D721Med (cell line): ENCODE measurements around the gene LIAS.

ENCODE experiments used
- DNase-seq: peaks from one replicate; pipeline ENCODE4 v3.0.0; 2011; ENCODE audit warnings: low spot score; ENCODE audit not compliant: insufficient read length
- FAIRE-seq: peaks from 2 replicates; lab custom pipeline; 2011; peaks lifted over from hg19 to GRCh38; lab: Jason Lieb, UNC
- CTCF ChIP-seq: IDR thresholded peaks from 2 replicates; pipeline ENCODE4 v1.5.1; 2012; ENCODE audit warnings: mild to moderate bottlenecking, control low read depth; ENCODE audit not compliant: insufficient read depth; ENCODE audit errors: missing control alignments

LIAS gene

GRCh38 chr4:39446483-39446841, 12.4 kb upstream of the LIAS start:
- FAIRE-seq (no peak), DNase-seq (no peak)
- TF ChIP-seq CTCF = no peak

- DNase-seq (no peak), FAIRE-seq (no peak)
- no peak for TF ChIP-seq CTCF
Observed at GRCh38 chr4:39446842-39447573, 11.8 kb upstream of the LIAS start.

GRCh38 chr4:39450618-39451017, 8.2 kb upstream of the LIAS start:
- FAIRE-seq (no peak), DNase-seq (no peak)
- no peak for TF ChIP-seq CTCF

- no peak for TF ChIP-seq CTCF
- DNase-seq = no peak
- no peak for FAIRE-seq
Observed at GRCh38 chr4:39451423-39452023, 7.3 kb upstream of the LIAS start.

GRCh38 chr4:39452153-39452859, 6.5 kb upstream of the LIAS start:
- no peak for TF ChIP-seq CTCF
- FAIRE-seq (no peak), DNase-seq (no peak)

GRCh38 chr4:39452860-39453587, 5.8 kb upstream of the LIAS start:
- FAIRE-seq (no peak), DNase-seq (no peak)
- no peak for TF ChIP-seq CTCF
